GM03348 (cell line): ENCODE data around the gene RLN3.

Experiments used
- DNase-seq: peaks from one replicate; pipeline ENCODE4 v3.0.0; 2012; ENCODE audit warnings: low spot score

The RLN3 gene

GRCh38 chr19:14054721-14055120, 26.8 kb downstream of the RLN3 start:
- no peak for DNase-seq

- no peak for DNase-seq
Observed at GRCh38 chr19:14055396-14055795, 27.4 kb downstream of the RLN3 start.

GRCh38 chr19:14056069-14056666, 28.2 kb downstream of the RLN3 start:
- DNase-seq = no peak

GRCh38 chr19:14056741-14057356, 28.9 kb downstream of the RLN3 start:
- DNase-seq = no peak

- DNase-seq = no peak
Observed at GRCh38 chr19:14058182-14059092, 30.5 kb downstream of the RLN3 start.

GRCh38 chr19:14059093-14059480, 31.1 kb downstream of the RLN3 start:
- DNase-seq = no peak

GRCh38 chr19:14059652-14060155, 31.8 kb downstream of the RLN3 start:
- no peak for DNase-seq

GRCh38 chr19:14061081-14061749, 33.3 kb downstream of the RLN3 start:
- no peak for DNase-seq

- no peak for DNase-seq
Observed at GRCh38 chr19:14061751-14062557, 34.0 kb downstream of the RLN3 start, which contains the start of gene PALM3. PALM3 (minus strand) TSS chr19:14062076; CDS start chr19:14061980, 96 bp downstream.

- DNase-seq = no peak
Observed at GRCh38 chr19:14062558-14062855, 34.6 kb downstream of the RLN3 start.

GRCh38 chr19:14063105-14063504, 35.2 kb downstream of the RLN3 start:
- no peak for DNase-seq

- no peak for DNase-seq
Observed at GRCh38 chr19:14066134-14066533, 38.2 kb downstream of the RLN3 start.

GRCh38 chr19:14070268-14071050, 42.5 kb downstream of the RLN3 start:
- no peak for DNase-seq

GRCh38 chr19:14072535-14073260, 44.8 kb downstream of the RLN3 start, which contains the start of gene MISP3:
MISP3 (plus strand) TSS chr19:14072786; CDS start chr19:14073310, 524 bp downstream.
- no peak for DNase-seq

GRCh38 chr19:14073261-14073924, 45.4 kb downstream of the RLN3 start:
- peak; percentile 81 for DNase-seq

- DNase-seq = no peak
Observed at GRCh38 chr19:14073925-14074838, 46.2 kb downstream of the RLN3 start.

- no peak for DNase-seq
Observed at GRCh38 chr19:14078411-14078810, 50.5 kb downstream of the RLN3 start.
